HepG2 (cell line): ENCODE measurements around the gene ADAT3. TPM values are rescaled to one million over a fixed set of nuclear protein-coding genes. Genes with fewer than 3 reads are reported as not detected.

ENCODE experiments used
- BCL6 ChIP-seq: IDR thresholded peaks from 2 replicates; pipeline ENCODE4 v1.6.1; 2016; ENCODE audit warnings: missing genetic modification reagents, missing compliant biosample characterization
- GATA4 ChIP-seq: sonication (generic); IDR thresholded peaks from 2 replicates; pipeline ENCODE4 v1.6.1; 2016; ENCODE audit warnings: antibody characterized with exemption, low read depth, borderline replicate concordance
- HDAC2 ChIP-seq: sonication (generic); formaldehyde crosslinking; IDR thresholded peaks from 2 replicates; pipeline ENCODE4 v1.4.0; 2020; ENCODE audit warnings: missing genetic modification reagents
- HNRNPH1 ChIP-seq: fragments of 200-400 bp; formaldehyde crosslinking; optimal IDR thresholded peaks from 2 replicates; pipeline ENCODE3; 2017; ENCODE audit warnings: mild to moderate bottlenecking, low read depth, low read length
- KDM2A ChIP-seq: sonication (generic); formaldehyde crosslinking; IDR thresholded peaks from 2 replicates; pipeline ENCODE4 v1.4.0; 2020; ENCODE audit warnings: low read depth, missing genetic modification reagents, borderline replicate concordance
- MTA3 ChIP-seq: sonication (generic); formaldehyde crosslinking; IDR thresholded peaks from 2 replicates; pipeline ENCODE4 v1.4.0; 2020; ENCODE audit warnings: missing genetic modification reagents
- NCOA1 ChIP-seq: sonication (generic); formaldehyde crosslinking; IDR thresholded peaks from 2 replicates; pipeline ENCODE4 v1.9.0; 2021; ENCODE audit warnings: missing genetic modification reagents
- SOX13 ChIP-seq, 3 experiments: fragments of 450-650 bp in 1 of 3; sonication (generic) in 1 of 3; formaldehyde crosslinking in 1 of 3; IDR thresholded peaks in 2 of 3; conservative IDR thresholded peaks in 1 of 3; 2 replicates each; pipeline versions ENCODE4 v1.5.0 to v1.6.1; 2016 to 2020; ENCODE audit warnings: antibody characterized with exemption in 1 of 3, mild to moderate bottlenecking in 1 of 3, missing compliant biosample characterization in 1 of 3, missing genetic modification reagents in 1 of 3, moderate library complexity in 1 of 3
- SRSF9 ChIP-seq: fragments of 200-400 bp; formaldehyde crosslinking; IDR thresholded peaks from 2 replicates; pipeline ENCODE4 v1.6.1; 2018; ENCODE audit warnings: borderline replicate concordance, mild to moderate bottlenecking, low read depth, low read length; ENCODE audit not compliant: insufficient read depth, poor library complexity, severe bottlenecking
- ZBTB1 ChIP-seq: sonication (generic); formaldehyde crosslinking; IDR thresholded peaks from 2 replicates; pipeline ENCODE4 v1.4.0; 2020; ENCODE audit warnings: missing genetic modification reagents, borderline replicate concordance
- ZFP41 ChIP-seq: sonication (generic); formaldehyde crosslinking; IDR thresholded peaks from 2 replicates; pipeline ENCODE4 v1.4.0; 2020; ENCODE audit warnings: mild to moderate bottlenecking, missing genetic modification reagents, borderline replicate concordance
- ZNF136 ChIP-seq: sonication (generic); formaldehyde crosslinking; IDR thresholded peaks from 2 replicates; pipeline ENCODE4 v1.8.1; 2022; ENCODE audit warnings: low read depth, mild to moderate bottlenecking, moderate library complexity, missing genetic modification reagents
- ZNF431 ChIP-seq: sonication (generic); formaldehyde crosslinking; IDR thresholded peaks from 2 replicates; pipeline ENCODE4 v1.9.0; 2022; ENCODE audit warnings: missing genetic modification reagents, low read depth, mild to moderate bottlenecking, borderline replicate concordance
- ZNF432 ChIP-seq: sonication (generic); formaldehyde crosslinking; IDR thresholded peaks from 2 replicates; pipeline ENCODE4 v1.5.0; 2020; ENCODE audit warnings: missing genetic modification reagents, mild to moderate bottlenecking, borderline replicate concordance
- ZSCAN9 ChIP-seq: IDR thresholded peaks from 2 replicates; pipeline ENCODE4 v1.6.1; 2016; ENCODE audit warnings: borderline replicate concordance
- polyA plus RNA-seq, 8 experiments: library from polyadenylated mRNA; depleted of rRNA in 3 of 8; stranded (reverse) in 7 of 8; unstranded in 1 of 8; fragments of >200 nt; fragmentation: Illumina TruSeq in 4 of 8; extraction: Trizol in 4 of 8; gene quantifications; 2 replicates each; pipeline versions ENCODE4 v1.2.1 to v1.2.3, GENCODE V29; 2011 to 2016; ENCODE audit warnings: low read depth in 4 of 8, missing spikeins in 1 of 8, mixed read lengths in 1 of 8; ENCODE audit not compliant: insufficient read depth in 1 of 8
- total RNA-seq, 5 experiments: library from RNA; depleted of rRNA; stranded (reverse); fragments of >200 nt; fragmentation: Illumina TruSeq; extraction: Trizol; gene quantifications; 2 replicates each; pipeline ENCODE4 v1.2.3, GENCODE V29; 2016; ENCODE audit warnings: low read depth in 1 of 5
- TF ChIP-seq, protein P1 (sequence below): sonication (generic); formaldehyde crosslinking; IDR thresholded peaks from 2 replicates; pipeline ENCODE4 v1.4.0; 2020; ENCODE audit warnings: missing genetic modification reagents, mild to moderate bottlenecking, borderline replicate concordance
- TF ChIP-seq, protein P2 (sequence below): sonication (generic); formaldehyde crosslinking; IDR thresholded peaks from 2 replicates; pipeline ENCODE4 v1.4.0; 2020; ENCODE audit warnings: mild to moderate bottlenecking, missing genetic modification reagents
- TF ChIP-seq, protein P3 (sequence below): sonication (generic); formaldehyde crosslinking; IDR thresholded peaks from 2 replicates; pipeline ENCODE4 v1.4.0; 2020; ENCODE audit warnings: low read depth, mild to moderate bottlenecking, missing genetic modification reagents

Gene ADAT3
- total and polyA plus RNA-seq, 2 of the 13 experiments (the other 11 are each of a cell fraction or from before 2014, with no cell fraction given), result 0.95 to 3.5 TPM

DNA sequence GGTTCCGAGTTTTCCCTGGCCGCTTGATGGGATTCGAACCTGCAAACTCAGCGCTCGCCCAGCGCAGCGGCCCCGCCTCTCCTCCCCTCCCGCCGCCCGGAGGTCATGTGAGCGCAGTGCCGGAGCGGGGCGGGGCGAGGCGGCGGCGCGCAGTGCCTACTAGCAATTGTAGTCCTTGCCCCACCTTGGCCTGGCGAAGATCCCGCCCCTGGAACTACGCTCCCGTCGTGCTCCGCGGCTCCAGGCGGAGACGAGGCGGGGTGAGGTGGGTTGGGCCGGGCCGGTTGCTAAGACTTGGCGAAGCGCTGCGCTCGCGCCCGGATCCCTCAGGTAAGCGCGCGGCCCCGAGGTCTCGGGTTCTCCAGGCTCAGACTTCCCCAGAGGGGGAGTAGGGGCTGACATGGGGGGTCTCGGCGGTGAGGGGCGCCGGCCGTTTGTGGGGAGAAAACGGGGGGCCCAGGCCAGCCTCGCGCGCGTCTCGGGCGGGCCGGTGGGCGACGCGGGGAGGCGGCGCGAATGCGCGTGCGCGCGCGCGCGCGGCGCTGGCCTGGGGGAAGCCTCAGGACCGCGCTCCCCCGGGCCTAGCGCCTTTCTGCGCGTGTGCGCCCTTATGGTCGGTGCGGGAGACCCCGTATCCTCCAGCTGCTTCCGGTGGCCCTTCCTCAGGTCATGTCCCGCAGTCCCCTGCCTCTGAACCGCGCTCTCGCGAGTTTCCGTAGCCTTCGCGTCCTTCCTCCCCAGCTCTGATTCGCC, at the start of gene ADAT3, which contains the start of gene SCAMP4 (continued):
- TF ChIP-seq HDAC2 (CRISPR knock-in tag), result peak; percentile 76; the same call in 1 of the 2 replicates
- TF ChIP-seq, protein P1, sequence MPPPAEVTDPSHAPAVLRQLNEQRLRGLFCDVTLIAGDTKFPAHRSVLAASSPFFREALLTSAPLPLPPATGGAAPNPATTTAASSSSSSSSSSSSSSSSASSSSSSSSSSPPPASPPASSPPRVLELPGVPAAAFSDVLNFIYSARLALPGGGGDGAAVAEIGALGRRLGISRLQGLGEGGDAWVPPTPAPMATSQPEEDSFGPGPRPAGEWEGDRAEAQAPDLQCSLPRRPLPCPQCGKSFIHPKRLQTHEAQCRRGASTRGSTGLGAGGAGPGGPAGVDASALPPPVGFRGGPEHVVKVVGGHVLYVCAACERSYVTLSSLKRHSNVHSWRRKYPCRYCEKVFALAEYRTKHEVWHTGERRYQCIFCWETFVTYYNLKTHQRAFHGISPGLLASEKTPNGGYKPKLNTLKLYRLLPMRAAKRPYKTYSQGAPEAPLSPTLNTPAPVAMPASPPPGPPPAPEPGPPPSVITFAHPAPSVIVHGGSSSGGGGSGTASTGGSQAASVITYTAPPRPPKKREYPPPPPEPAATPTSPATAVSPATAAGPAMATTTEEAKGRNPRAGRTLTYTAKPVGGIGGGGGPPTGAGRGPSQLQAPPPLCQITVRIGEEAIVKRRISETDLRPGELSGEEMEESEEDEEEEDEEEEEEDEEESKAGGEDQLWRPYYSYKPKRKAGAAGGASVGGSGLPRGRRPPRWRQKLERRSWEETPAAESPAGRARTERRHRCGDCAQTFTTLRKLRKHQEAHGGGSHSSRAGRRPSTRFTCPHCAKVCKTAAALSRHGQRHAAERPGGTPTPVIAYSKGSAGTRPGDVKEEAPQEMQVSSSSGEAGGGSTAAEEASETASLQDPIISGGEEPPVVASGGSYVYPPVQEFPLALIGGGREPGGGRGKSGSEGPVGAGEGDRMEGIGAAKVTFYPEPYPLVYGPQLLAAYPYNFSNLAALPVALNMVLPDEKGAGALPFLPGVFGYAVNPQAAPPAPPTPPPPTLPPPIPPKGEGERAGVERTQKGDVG (CRISPR knock-in tag), result no peak
- TF ChIP-seq NCOA1 (CRISPR knock-in tag), result no peak
- peak; percentile 74 for TF ChIP-seq KDM2A (CRISPR knock-in tag)
- no peak for TF ChIP-seq SRSF9
- no peak for TF ChIP-seq ZFP41 (CRISPR knock-in tag)
- TF ChIP-seq, protein P2, sequence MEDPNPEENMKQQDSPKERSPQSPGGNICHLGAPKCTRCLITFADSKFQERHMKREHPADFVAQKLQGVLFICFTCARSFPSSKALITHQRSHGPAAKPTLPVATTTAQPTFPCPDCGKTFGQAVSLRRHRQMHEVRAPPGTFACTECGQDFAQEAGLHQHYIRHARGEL (CRISPR knock-in tag), result no peak
- TF ChIP-seq, protein P3, sequence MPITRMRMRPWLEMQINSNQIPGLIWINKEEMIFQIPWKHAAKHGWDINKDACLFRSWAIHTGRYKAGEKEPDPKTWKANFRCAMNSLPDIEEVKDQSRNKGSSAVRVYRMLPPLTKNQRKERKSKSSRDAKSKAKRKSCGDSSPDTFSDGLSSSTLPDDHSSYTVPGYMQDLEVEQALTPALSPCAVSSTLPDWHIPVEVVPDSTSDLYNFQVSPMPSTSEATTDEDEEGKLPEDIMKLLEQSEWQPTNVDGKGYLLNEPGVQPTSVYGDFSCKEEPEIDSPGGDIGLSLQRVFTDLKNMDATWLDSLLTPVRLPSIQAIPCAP (CRISPR knock-in tag), result no peak
- no peak for TF ChIP-seq ZNF432
- TF ChIP-seq MTA3 (CRISPR knock-in tag), result no peak
- peak; percentile 42; the same call in 1 of the 2 replicates for TF ChIP-seq GATA4
- TF ChIP-seq BCL6 (CRISPR knock-in tag), result peak; percentile 23; the same call in 1 of the 2 replicates
- no peak for TF ChIP-seq ZNF431 (CRISPR knock-in tag)
- no peak for TF ChIP-seq ZNF136
- no peak for TF ChIP-seq ZSCAN9 (CRISPR knock-in tag)
- TF ChIP-seq HNRNPH1, result no peak
- no peak for TF ChIP-seq ZBTB1 (CRISPR knock-in tag)
- TF ChIP-seq SOX13 (IDR thresholded peaks at IDR 0.05), result no peak
- 0 out of 4 replicates have a peak, but pooled peaks of 1 of the 2 experiments have one; percentile 4 for TF ChIP-seq SOX13 (CRISPR knock-in tag; conservative IDR thresholded peaks at IDR 0.05 in 1 of 2, IDR thresholded peaks at IDR 0.05 in 1 of 2)
